Measurements from ENCODE around the gene ADGRV1.
"Not testable (repeated sequence)": the region's sequence is repeated elsewhere in the genome, so short reads cannot be mapped to it uniquely, and the experiment has no call there.

ADGRV1 gene

DNA sequence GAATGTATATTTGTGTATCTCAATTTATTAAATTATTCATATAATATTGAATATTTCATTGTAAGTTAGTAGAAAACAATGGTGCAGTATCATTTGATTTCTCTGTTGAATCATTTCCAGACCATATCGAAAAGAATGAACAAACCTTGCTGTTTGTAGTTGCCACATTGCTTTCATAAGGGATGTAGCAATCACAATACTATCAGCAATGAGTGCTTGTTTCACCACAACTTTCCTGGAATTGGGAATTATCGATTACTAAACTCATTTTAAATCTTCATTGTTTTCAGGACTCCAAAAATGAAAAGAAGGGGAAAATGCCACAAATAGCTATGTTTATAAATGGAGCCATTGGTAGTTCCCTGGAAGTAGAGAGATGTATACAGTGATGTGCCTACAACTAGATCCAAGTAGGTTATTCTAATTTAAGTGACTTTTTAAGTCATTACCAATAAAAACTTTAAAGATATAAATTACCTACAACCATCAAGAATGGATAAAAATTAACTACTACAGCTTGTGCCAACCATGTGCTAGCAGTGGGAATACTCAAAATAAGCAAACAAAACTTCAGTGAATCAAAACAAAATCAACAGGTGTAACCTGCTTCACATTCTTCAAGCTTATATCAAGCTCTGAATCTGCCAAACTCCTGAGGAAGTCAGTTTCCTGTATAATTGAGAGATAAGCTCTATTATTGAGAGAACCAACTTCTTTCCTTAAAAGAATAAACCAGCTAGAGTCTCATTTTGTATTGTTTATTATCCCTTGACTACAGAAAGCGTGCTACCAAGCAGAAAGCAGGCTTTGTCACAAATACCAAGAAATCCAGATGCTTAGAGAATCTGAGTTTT lies 358.6 kb downstream of the ADGRV1 start:
- no peak overlapping the region for H3K4me3 ChIP-seq (ENCODE audit: low read length)
- no peak for DNase-seq (ENCODE audit: low read depth)

DNA sequence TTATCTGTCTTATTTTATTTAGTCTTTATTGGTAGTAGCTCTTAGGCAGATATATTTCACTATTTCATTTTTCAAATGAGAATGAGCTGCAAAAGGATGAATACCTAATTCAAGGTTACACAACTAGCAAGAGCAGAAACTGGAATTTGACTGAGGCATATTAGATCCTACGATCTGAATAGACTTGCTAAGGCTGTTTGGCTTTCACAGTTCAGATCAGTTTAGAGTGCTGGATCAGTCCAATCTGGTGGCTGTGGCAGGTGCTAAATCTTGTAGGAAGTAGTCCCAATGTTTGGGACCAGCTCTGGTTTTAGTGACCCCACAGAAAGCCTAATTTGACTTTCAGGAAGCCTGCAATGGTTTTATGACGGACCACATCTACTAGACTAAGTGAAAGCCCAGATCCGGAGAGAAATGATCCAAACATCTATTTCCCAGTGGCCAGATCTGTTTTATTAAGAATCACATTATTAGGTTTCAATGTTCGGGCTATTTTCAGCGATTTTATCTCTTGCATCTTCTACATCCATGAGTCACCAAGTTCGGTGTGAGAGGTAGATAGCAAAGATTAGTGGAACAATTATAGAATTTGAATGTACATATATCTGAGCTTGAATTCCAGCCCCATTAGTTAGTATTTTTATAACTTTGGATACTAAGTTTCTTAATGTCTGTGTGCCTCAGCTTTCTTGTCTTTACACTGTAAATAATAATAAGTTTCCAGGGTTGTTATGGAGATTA lies 359.5 kb downstream of the ADGRV1 start:
- no peak overlapping the region for H3K4me3 ChIP-seq (ENCODE audit: low read length)
- no peak for DNase-seq (ENCODE audit: low read depth)
- TF ChIP-seq, protein P1, sequence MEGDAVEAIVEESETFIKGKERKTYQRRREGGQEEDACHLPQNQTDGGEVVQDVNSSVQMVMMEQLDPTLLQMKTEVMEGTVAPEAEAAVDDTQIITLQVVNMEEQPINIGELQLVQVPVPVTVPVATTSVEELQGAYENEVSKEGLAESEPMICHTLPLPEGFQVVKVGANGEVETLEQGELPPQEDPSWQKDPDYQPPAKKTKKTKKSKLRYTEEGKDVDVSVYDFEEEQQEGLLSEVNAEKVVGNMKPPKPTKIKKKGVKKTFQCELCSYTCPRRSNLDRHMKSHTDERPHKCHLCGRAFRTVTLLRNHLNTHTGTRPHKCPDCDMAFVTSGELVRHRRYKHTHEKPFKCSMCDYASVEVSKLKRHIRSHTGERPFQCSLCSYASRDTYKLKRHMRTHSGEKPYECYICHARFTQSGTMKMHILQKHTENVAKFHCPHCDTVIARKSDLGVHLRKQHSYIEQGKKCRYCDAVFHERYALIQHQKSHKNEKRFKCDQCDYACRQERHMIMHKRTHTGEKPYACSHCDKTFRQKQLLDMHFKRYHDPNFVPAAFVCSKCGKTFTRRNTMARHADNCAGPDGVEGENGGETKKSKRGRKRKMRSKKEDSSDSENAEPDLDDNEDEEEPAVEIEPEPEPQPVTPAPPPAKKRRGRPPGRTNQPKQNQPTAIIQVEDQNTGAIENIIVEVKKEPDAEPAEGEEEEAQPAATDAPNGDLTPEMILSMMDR (conservative IDR thresholded peaks at IDR 0.05; ENCODE audit: low read depth, low read length): no peak

More for the DNA sequence above, 358.6 kb downstream of the ADGRV1 start:
- TF ChIP-seq, protein P1 (conservative IDR thresholded peaks at IDR 0.05; ENCODE audit: low read depth, low read length): no peak

DNA sequence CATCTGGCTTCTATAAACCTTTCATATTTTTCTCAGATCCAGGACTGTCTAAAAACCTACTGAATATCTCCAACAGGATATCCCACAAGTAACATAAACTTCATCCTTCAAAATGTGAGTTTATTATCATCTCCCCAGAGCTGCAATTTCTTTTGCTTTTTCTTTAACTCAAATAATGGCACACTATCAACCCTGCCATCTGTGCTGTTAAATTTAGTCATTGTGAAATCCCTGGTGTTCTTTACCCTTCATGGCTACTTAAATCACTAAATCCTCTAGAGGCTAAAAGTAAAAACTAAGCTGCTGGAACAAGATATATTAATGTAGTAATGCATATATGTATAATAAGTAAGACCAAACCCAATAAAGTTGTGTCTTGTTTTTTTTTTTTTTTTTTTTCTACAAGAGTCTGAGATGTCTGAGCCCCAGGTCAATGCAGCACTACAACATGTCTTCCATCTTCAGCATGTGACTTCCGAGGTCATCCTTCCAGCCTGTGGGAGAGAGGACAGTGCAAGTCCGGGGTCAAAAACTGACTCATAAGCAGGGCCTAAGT lies 362.9 kb downstream of the ADGRV1 start:
- TF ChIP-seq, protein P1 (conservative IDR thresholded peaks at IDR 0.05; ENCODE audit: low read depth, low read length): no peak

DNA sequence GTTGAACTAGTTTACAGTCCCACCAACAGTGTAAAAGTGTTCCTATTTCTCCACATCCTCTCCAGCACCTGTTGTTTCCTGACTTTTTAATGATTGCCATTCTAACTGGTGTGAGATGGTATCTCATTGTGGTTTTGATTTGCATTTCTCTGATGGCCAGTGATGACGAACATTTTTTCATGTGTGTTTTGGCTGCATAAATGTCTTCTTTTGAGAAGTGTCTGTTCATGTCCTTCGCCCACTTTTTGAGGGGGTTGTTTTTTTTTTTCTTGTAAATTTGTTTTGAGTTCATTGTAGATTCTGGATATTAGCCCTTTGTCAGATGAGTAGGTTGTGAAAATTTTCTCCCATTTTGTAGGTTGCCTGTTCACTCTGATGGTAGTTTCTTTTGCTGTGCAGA lies 365.6 kb downstream of the ADGRV1 start:
- not testable (repeated sequence) for DNase-seq (ENCODE audit: low read depth)

More for the DNA sequence above, 362.9 kb downstream of the ADGRV1 start:
- DNase-seq (ENCODE audit: low read depth): no peak
- no peak overlapping the region for H3K4me3 ChIP-seq (ENCODE audit: low read length)

DNA sequence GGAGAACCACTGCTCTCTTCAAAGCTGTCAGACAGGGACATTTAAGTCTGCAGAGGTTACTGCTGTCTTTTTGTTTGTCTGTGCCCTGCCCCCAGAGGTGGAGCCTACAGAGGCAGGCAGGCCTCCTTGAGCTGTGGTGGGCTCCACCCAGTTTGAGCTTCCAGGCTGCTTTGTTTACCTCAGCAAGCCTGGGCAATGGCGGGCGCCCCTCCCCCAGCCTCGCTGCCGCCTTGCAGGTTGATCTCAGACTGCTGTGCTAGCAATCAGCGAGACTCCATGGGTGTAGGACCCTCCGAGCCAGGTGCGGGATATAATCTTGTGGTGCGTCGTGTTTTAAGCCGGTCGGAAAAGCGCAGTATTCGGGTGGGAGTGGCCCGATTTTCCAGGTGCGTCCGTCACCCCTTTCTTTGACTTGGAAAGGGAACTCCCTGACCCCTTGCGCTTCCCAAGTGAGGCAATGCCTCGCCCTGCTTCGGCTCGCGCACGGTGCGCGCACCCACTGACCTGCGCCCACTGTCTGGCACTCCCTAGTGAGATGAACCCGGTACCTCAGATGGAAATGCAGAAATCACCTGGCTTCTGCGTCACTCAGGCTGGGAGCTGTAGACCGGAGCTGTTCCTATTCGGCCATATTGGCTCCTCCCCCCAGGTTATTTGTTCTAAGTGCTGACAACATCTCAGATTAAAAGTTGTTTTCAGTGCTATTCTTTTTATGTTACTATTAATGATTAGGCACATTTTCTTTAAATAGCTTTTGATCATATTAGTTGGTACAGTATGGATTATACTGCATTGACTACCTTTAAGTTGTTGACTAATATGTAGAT lies 370.6 kb downstream of the ADGRV1 start:
- H3K4me3 ChIP-seq (ENCODE audit: low read length); DNase-seq (ENCODE audit: low read depth): not testable (repeated sequence)

More for the DNA sequence above, 365.6 kb downstream of the ADGRV1 start:
- not testable (repeated sequence) for H3K4me3 ChIP-seq (ENCODE audit: low read length)

DNA sequence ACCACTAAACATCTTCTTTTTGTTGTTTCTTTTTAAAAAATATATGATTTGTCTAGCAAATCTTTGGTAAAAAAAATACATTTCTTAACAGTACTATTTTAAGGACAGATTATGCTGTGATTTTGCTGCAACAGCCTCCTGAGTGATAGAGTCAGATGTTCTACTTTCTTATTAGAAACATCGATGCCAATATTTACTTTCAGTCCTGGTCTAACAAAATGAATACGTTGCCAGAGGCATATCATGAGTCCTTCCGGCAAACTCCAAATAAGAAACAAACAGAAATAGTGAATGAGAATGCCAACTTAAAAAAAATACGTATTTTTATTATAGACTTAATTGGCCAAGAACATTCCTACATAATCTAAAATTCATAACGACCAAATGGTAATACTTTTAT lies 371.5 kb downstream of the ADGRV1 start:
- no peak for DNase-seq (ENCODE audit: low read depth)
- TF ChIP-seq, protein P1 (conservative IDR thresholded peaks at IDR 0.05; ENCODE audit: low read depth, low read length): no peak
- H3K4me3 ChIP-seq (ENCODE audit: low read length): no peak overlapping the region

DNA sequence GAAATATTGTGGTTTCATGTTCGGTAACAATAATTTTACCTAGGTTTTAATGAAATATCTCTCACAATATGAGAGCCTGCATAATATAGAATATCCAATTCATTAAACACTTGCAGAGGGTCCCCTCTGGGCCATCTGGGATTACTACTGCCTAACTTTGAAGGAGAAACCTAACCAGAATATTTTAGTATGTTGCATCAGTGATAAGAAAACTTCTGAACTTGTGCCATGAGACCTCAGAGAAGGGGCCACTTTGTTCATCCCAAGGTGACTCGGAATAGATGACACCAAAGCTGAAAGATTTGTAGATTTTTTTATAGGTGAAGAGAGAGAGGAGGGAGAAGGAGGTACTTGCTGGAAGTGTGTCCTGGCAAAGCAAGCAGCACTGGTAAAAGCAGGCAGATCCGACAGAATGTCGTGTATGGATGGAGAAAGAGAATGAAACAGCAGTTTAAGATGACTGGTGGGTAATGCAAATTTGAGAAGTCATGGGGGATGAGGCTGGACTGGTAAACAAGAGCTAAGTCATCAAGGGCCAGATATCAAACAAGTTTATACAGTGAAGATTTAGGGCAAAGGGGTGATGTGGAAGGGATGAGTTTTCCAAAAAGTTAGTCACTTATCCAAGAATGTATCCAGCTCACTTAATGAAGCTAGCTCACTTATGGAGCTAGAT lies 372.3 kb downstream of the ADGRV1 start:
- DNase-seq (ENCODE audit: low read depth): no peak
- TF ChIP-seq, protein P1 (conservative IDR thresholded peaks at IDR 0.05; ENCODE audit: low read depth, low read length): no peak
- no peak overlapping the region for H3K4me3 ChIP-seq (ENCODE audit: low read length)

Measured in retinal pigment epithelial cell (primary cell).